DND-41 (cell line): ENCODE measurements around the gene TOLLIP.

Experiments
- ATAC-seq: fragments of 200-7000 bp; cut with Tn5 transposase; 3 replicates; pipeline ENCODE4 v1.9.1; 2021; ENCODE audit warnings: low read depth; ENCODE audit not compliant: insufficient read depth
- DNase-seq: peaks from one replicate; pipeline ENCODE4 v3.0.0-alpha.2; 2020
- H2AFZ ChIP-seq: 2 replicates; pipeline ENCODE4 v1.6.0; 2012; ENCODE audit warnings: low read depth, low read length
- H3K27ac ChIP-seq: 2 replicates; pipeline ENCODE4 v1.5.1; 2012; ENCODE audit warnings: low read length, inconsistent platforms
- H3K27me3 ChIP-seq: fragments of 200-600 bp; sonication (generic); 2 replicates; pipeline ENCODE4 v1.6.0; 2012; ENCODE audit warnings: low read length, mild to moderate bottlenecking, inconsistent platforms; ENCODE audit not compliant: insufficient read depth, poor library complexity
- H3K36me3 ChIP-seq: 2 replicates; pipeline ENCODE4 v1.5.1; 2012; ENCODE audit warnings: low read length, inconsistent platforms; ENCODE audit not compliant: insufficient read depth
- H3K4me1 ChIP-seq: 2 replicates; pipeline ENCODE4 v1.5.1; 2012; ENCODE audit warnings: mild to moderate bottlenecking, low read length; ENCODE audit not compliant: insufficient read depth
- H3K4me2 ChIP-seq: 2 replicates; pipeline ENCODE4 v1.6.0; 2012; ENCODE audit warnings: mild to moderate bottlenecking, moderate library complexity, low read length, inconsistent platforms; ENCODE audit not compliant: insufficient read depth
- H3K4me3 ChIP-seq, 2 experiments: fragments of 200-600 bp in 1 of 2; shearing (Covaris generic) in 1 of 2; 2 replicates each; pipeline ENCODE4 v1.5.1; 2012 to 2016; ENCODE audit warnings: inconsistent platforms in 2 of 2, low read length in 2 of 2, mild to moderate bottlenecking in 2 of 2, low read depth in 1 of 2, moderate library complexity in 1 of 2
- H3K79me2 ChIP-seq: 2 replicates; pipeline ENCODE4 v1.6.0; 2012; ENCODE audit warnings: low read length, inconsistent platforms; ENCODE audit not compliant: insufficient read depth
- H3K9ac ChIP-seq: 2 replicates; pipeline ENCODE4 v1.6.0; 2012; ENCODE audit warnings: low read depth, mild to moderate bottlenecking, inconsistent platforms, low read length, moderate library complexity
- H3K9me3 ChIP-seq: 2 replicates; pipeline ENCODE4 v1.5.1; 2012; ENCODE audit warnings: low read length, moderate library complexity, mild to moderate bottlenecking, inconsistent platforms; ENCODE audit not compliant: insufficient read depth, severe bottlenecking
- H4K20me1 ChIP-seq: 2 replicates; pipeline ENCODE4 v1.6.0; 2012; ENCODE audit warnings: low read length; ENCODE audit not compliant: insufficient read depth
- EZH2 ChIP-seq: IDR thresholded peaks from 3 replicates; pipeline ENCODE4 v1.6.1; 2012; ENCODE audit warnings: borderline replicate concordance, low read depth, mild to moderate bottlenecking, moderate library complexity, low read length, inconsistent platforms; ENCODE audit not compliant: severe bottlenecking
- TF ChIP-seq, protein P1 (sequence below): IDR thresholded peaks from 2 replicates; pipeline ENCODE4 v1.5.1; 2012; ENCODE audit warnings: borderline replicate concordance, low read length, moderate library complexity, mild to moderate bottlenecking; ENCODE audit not compliant: poor library complexity, severe bottlenecking; ENCODE audit errors: extremely low read depth

Gene TOLLIP

DNA sequence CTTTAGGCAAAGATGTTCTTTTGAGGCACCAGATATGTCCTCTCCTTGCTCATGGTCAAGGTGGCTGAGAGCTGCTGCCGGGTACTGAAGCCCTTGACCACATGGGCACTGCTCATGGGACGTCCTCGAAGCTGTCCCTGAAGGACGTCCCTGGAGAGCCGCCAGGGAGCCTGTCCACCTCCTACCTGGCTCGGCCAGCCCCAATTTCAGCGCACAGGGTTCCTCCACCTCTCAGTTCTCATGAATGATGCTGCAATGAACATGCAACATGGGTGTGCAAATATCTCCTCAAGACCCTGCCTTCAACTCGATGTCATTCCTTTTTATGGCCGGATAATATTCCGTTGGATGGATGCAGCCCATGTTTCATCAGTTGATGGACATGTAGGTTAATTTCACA is 24.4 kb upstream of the TOLLIP start:
- Histone ChIP-seq H3K36me3 (no peaks in the 10 kb centered on the region), H3K9ac (no peak overlapping the region), H3K4me2 (no peak overlapping the region), H2AFZ (no peak overlapping the region), H4K20me1 (no peaks in the 10 kb centered on the region), H3K4me1 (peaks cover 9% of the 10 kb centered on the region), H3K27ac (no peak overlapping the region), H3K4me3 (no peak overlapping the region), H3K9me3 (no peaks in the 10 kb centered on the region), H3K27me3 (no peaks in the 10 kb centered on the region), H3K79me2 (no peaks in the 10 kb centered on the region)
- no peak for TF ChIP-seq EZH2
- TF ChIP-seq, protein P1, sequence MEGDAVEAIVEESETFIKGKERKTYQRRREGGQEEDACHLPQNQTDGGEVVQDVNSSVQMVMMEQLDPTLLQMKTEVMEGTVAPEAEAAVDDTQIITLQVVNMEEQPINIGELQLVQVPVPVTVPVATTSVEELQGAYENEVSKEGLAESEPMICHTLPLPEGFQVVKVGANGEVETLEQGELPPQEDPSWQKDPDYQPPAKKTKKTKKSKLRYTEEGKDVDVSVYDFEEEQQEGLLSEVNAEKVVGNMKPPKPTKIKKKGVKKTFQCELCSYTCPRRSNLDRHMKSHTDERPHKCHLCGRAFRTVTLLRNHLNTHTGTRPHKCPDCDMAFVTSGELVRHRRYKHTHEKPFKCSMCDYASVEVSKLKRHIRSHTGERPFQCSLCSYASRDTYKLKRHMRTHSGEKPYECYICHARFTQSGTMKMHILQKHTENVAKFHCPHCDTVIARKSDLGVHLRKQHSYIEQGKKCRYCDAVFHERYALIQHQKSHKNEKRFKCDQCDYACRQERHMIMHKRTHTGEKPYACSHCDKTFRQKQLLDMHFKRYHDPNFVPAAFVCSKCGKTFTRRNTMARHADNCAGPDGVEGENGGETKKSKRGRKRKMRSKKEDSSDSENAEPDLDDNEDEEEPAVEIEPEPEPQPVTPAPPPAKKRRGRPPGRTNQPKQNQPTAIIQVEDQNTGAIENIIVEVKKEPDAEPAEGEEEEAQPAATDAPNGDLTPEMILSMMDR: no peak
- DNase-seq (no peak), ATAC-seq (no peak)

DNA sequence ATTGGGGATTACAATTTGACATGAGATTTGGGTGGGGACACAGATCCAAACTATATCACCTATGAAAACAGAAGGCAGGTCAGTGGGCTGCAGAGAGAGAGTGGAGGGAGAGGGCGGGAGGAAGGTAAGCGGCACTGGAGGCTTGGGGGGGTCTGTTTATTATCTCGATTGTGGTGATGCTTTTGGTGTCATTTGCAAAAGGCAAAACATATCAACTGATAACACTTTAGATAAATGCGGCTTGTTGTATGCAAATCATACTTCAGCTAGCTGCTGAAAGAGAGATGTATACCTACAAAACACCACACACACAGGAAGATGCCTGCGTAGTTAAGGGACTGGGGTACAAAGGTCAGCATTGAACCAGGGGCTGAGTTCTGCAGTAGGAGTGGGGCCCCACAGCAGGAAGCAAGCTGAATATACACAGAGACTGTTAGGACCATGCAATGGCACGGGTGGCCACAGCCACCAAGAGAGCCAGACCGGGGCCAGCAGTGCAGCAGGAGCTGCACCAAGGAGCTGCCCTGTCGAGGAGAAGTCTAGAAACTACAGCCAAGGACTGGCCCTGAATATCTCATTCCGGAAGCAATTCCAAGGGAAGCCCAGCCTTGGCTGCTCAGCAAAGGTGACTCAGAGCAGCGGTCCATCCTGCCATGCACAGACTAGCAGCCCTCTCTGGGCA is 23.8 kb upstream of the TOLLIP start:
- H3K36me3 ChIP-seq: no peaks in the 10 kb centered on the region
- no peak for DNase-seq
- H4K20me1 ChIP-seq: no peaks in the 10 kb centered on the region
- ATAC-seq: no peak
- TF ChIP-seq, protein P1: no peak
- no peak for TF ChIP-seq EZH2
- H3K4me2 ChIP-seq: no peak overlapping the region
- H3K79me2 ChIP-seq: no peaks in the 10 kb centered on the region
- no peak overlapping the region for H3K4me3 ChIP-seq
- H3K4me1 ChIP-seq: peaks cover 9% of the 10 kb centered on the region
- H3K9me3 ChIP-seq: no peaks in the 10 kb centered on the region
- no peak overlapping the region for H3K9ac ChIP-seq
- H2AFZ ChIP-seq: no peak overlapping the region
- no peak overlapping the region for H3K27ac ChIP-seq
- no peaks in the 10 kb centered on the region for H3K27me3 ChIP-seq

DNA sequence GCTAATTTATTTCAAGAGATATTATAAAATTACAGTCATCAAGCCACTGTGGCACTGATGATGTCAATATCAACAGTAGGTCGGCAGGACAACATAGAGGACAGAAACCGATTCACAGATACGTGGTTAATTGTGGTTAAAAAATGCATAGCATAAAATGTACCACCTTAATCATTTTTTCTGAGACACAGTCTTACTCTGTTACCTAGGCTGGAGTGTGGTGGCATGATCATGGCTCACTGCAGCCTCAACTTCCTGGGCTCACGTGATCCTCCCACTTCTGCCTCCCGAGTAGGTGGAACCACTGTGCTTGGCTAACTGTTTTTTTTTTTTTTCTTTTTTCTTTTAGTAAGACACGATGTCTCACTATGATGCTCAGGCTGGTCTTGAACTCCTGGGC is 21.0 kb upstream of the TOLLIP start:
- ATAC-seq (no peak), DNase-seq (no peak)
- Histone ChIP-seq H3K27me3 (no peaks in the 10 kb centered on the region), H3K27ac (no peak overlapping the region), H4K20me1 (no peaks in the 10 kb centered on the region), H3K4me1 (peaks cover 2% of the 10 kb centered on the region), H3K9ac (no peak overlapping the region), H3K9me3 (peaks cover 10% of the 10 kb centered on the region), H3K4me2 (no peak overlapping the region), H3K36me3 (no peaks in the 10 kb centered on the region), H3K79me2 (no peaks in the 10 kb centered on the region), H2AFZ (no peak overlapping the region), H3K4me3 (no peak overlapping the region)
- no peak for TF ChIP-seq EZH2
- TF ChIP-seq, protein P1: no peak
